Ammon's horn (tissue), 1 donor: ENCODE results near the gene CCDC74B.
"Not testable (repeated sequence)": the region's sequence is repeated elsewhere in the genome, so short reads cannot be mapped to it uniquely, and the experiment has no call there.

Source experiments
- DNase-seq: peaks from one replicate; pipeline ENCODE4 v3.0.0-alpha.2; 2016; ENCODE audit warnings: low spot score

The CCDC74B gene

GRCh38 chr2:130102597-130103363 lies 42.1 kb downstream of the CCDC74B start:
- not testable (repeated sequence) for DNase-seq
